H1 (cell line): ENCODE measurements around the gene SPRED1. TPM values are rescaled to one million over a fixed set of nuclear protein-coding genes. Genes with fewer than 3 reads are reported as not detected.

ENCODE experiments used
- CTCF ChIA-PET: fragments of 300-600 bp; sonication (Branson Sonifier 250); formaldehyde crosslinking; loops from one replicate; lab custom pipeline; 2021; ENCODE audit not compliant: partially characterized antibody; lab: Charles Lee
- POLR2A ChIA-PET: fragments of 300-600 bp; sonication (Branson Sonifier 250); formaldehyde crosslinking; loops from one replicate; lab custom pipeline; 2021; ENCODE audit warnings: inconsistent platforms; ENCODE audit not compliant: partially characterized antibody; lab: Charles Lee
- DNase-seq, 2 experiments: peaks; one replicate each; pipeline versions ENCODE4 v3.0.0 to v3.0.0-alpha.2; 2010 to 2022; ENCODE audit warnings: low spot score in 2 of 2, low read depth in 1 of 2, mixed read lengths in 1 of 2
- FAIRE-seq: peaks from 2 replicates; lab custom pipeline; 2011; peaks lifted over from hg19 to GRCh38; lab: Jason Lieb, UNC
- H2AFZ ChIP-seq: 2 replicates; pipeline ENCODE4 v1.8.1; 2012; ENCODE audit warnings: low read length, inconsistent platforms
- H2AK5ac ChIP-seq: 2 replicates; pipeline ENCODE4 v1.6.1; 2013; ENCODE audit warnings: low read depth, low read length
- H2BK120ac ChIP-seq: replicated peaks from 2 replicates; pipeline ENCODE3; 2013; ENCODE audit warnings: low read depth, low read length, inconsistent platforms
- H2BK12ac ChIP-seq: 2 replicates; pipeline ENCODE4 v1.6.1; 2013; ENCODE audit warnings: low read depth, low read length
- H2BK15ac ChIP-seq: 2 replicates; pipeline ENCODE4 v1.6.1; 2013; ENCODE audit warnings: low read length
- H2BK20ac ChIP-seq: 2 replicates; pipeline ENCODE4 v1.6.1; 2013; ENCODE audit warnings: low read length
- H2BK5ac ChIP-seq: 2 replicates; pipeline ENCODE4 v1.6.1; 2013; ENCODE audit warnings: low read depth, low read length
- H3K14ac ChIP-seq: 2 replicates; pipeline ENCODE4 v1.6.1; 2013; ENCODE audit warnings: inconsistent platforms; ENCODE audit not compliant: insufficient read length
- H3K18ac ChIP-seq: 2 replicates; pipeline ENCODE4 v1.6.1; 2013; ENCODE audit warnings: low read length; ENCODE audit errors: extremely low read depth
- H3K23ac ChIP-seq: 2 replicates; pipeline ENCODE4 v1.6.1; 2013; ENCODE audit warnings: inconsistent platforms; ENCODE audit not compliant: insufficient read length
- H3K23me2 ChIP-seq: 2 replicates; pipeline ENCODE4 v1.6.1; 2013; ENCODE audit warnings: low read depth, low read length
- H3K27ac ChIP-seq: 2 replicates; pipeline ENCODE4 v1.6.1; 2011; ENCODE audit warnings: low read depth, low read length, inconsistent platforms
- H3K27me3 ChIP-seq, 4 experiments: replicated peaks in 1 of 4; 1 replicate in 1 of 4; 2 replicates in 3 of 4; pipeline versions ENCODE4 v1.6.1 to v1.8.1; 2011 to 2013; ENCODE audit warnings: low read length in 3 of 4, mild to moderate bottlenecking in 3 of 4, inconsistent platforms in 2 of 4, mixed read lengths in 2 of 4, moderate library complexity in 1 of 4; ENCODE audit not compliant: control insufficient read depth in 3 of 4, insufficient read depth in 3 of 4; ENCODE audit errors: extremely low read depth in 1 of 4
- H3K36me3 ChIP-seq, 4 experiments: 2 replicates each; pipeline versions ENCODE4 v1.6.1 to v1.8.1; 2011 to 2013; ENCODE audit warnings: mild to moderate bottlenecking in 4 of 4, low read length in 3 of 4, moderate library complexity in 2 of 4, control low read depth in 1 of 4, inconsistent platforms in 1 of 4; ENCODE audit not compliant: insufficient read depth in 4 of 4, control insufficient read depth in 2 of 4
- H3K4ac ChIP-seq: replicated peaks from 2 replicates; pipeline ENCODE3; 2013; ENCODE audit warnings: low read length, low read depth, mixed read lengths, inconsistent platforms; ENCODE audit not compliant: insufficient read length
- H3K4me1 ChIP-seq, 4 experiments: replicated peaks in 1 of 4; 1 replicate in 1 of 4; 2 replicates in 3 of 4; pipeline versions ENCODE4 v1.6.1 to v1.8.1; 2011 to 2013; ENCODE audit warnings: low read length in 3 of 4, inconsistent platforms in 2 of 4, mixed read lengths in 1 of 4; ENCODE audit not compliant: insufficient read depth in 4 of 4, control insufficient read depth in 3 of 4
- H3K4me2 ChIP-seq, 2 experiments: 2 replicates each; pipeline versions ENCODE4 v1.6.1 to v1.8.1; 2011 to 2013; ENCODE audit warnings: low read depth in 2 of 2, low read length in 2 of 2, control low read depth in 1 of 2, inconsistent platforms in 1 of 2, mild to moderate bottlenecking in 1 of 2; ENCODE audit not compliant: insufficient read depth in 1 of 2
- H3K4me3 ChIP-seq, 4 experiments: fragments of 200-600, 300-600 bp in 1 of 4; sonication (generic), shearing (Covaris generic), sonication (Bioruptor Twin) in 1 of 4; 2 replicates each; pipeline versions ENCODE4 v1.5.1 to v1.8.1; 2011 to 2016; ENCODE audit warnings: low read length in 4 of 4, low read depth in 3 of 4, control low read depth in 2 of 4, inconsistent platforms in 2 of 4, mild to moderate bottlenecking in 2 of 4, mixed read lengths in 1 of 4, moderate library complexity in 1 of 4; ENCODE audit not compliant: insufficient read depth in 2 of 4; ENCODE audit errors: extremely low read depth in 1 of 4
- H3K56ac ChIP-seq: replicated peaks from 2 replicates; pipeline ENCODE3; 2013; ENCODE audit warnings: low read depth, mild to moderate bottlenecking, mixed read lengths, low read length, inconsistent platforms; ENCODE audit not compliant: insufficient read length
- H3K79me1 ChIP-seq: 2 replicates; pipeline ENCODE4 v1.6.1; 2013; ENCODE audit warnings: low read depth, low read length, control low read depth
- H3K79me2 ChIP-seq, 2 experiments: 2 replicates each; pipeline versions ENCODE4 v1.6.1 to v1.8.1; 2012 to 2013; ENCODE audit warnings: low read length in 2 of 2, mild to moderate bottlenecking in 2 of 2, inconsistent platforms in 1 of 2; ENCODE audit not compliant: insufficient read depth in 2 of 2, control insufficient read depth in 1 of 2
- H3K9ac ChIP-seq, 4 experiments: replicated peaks in 1 of 4; 1 replicate in 1 of 4; 2 replicates in 3 of 4; pipeline versions ENCODE4 v1.6.1 to v1.8.1; 2011 to 2013; ENCODE audit warnings: low read depth in 3 of 4, low read length in 3 of 4, control low read depth in 2 of 4, mild to moderate bottlenecking in 2 of 4, moderate library complexity in 2 of 4, inconsistent platforms in 1 of 4; ENCODE audit errors: extremely low read depth in 1 of 4
- H3K9me3 ChIP-seq, 2 experiments: 2 replicates each; pipeline versions ENCODE4 v1.6.1 to v1.8.1; 2012 to 2013; ENCODE audit warnings: mild to moderate bottlenecking in 2 of 2, moderate library complexity in 2 of 2, control low read depth in 1 of 2, inconsistent platforms in 1 of 2, low read depth in 1 of 2, low read length in 1 of 2, mixed read lengths in 1 of 2; ENCODE audit not compliant: insufficient read depth in 2 of 2
- H4K20me1 ChIP-seq, 2 experiments: replicated peaks in 1 of 2; 2 replicates each; pipeline versions ENCODE3 to v1.8.1; 2011 to 2013; ENCODE audit warnings: inconsistent platforms in 2 of 2, low read length in 2 of 2, mild to moderate bottlenecking in 1 of 2; ENCODE audit not compliant: insufficient read depth in 2 of 2, control insufficient read depth in 1 of 2
- H4K5ac ChIP-seq: 2 replicates; pipeline ENCODE4 v1.6.1; 2013; ENCODE audit warnings: low read length, low read depth, mixed read lengths, inconsistent platforms; ENCODE audit not compliant: insufficient read length
- H4K8ac ChIP-seq: 2 replicates; pipeline ENCODE4 v1.8.0; 2013; ENCODE audit warnings: mild to moderate bottlenecking, moderate library complexity, low read length, inconsistent platforms; ENCODE audit not compliant: insufficient read depth; ENCODE audit errors: extremely low read depth
- H4K91ac ChIP-seq: replicated peaks from 2 replicates; pipeline ENCODE3; 2013; ENCODE audit warnings: low read length, mixed read lengths, inconsistent platforms; ENCODE audit not compliant: insufficient read length
- HDAC6 ChIP-seq: IDR thresholded peaks from one replicate; pipeline ENCODE4 v1.7.1; 2012; ENCODE audit warnings: low read depth, mild to moderate bottlenecking, inconsistent platforms, low read length, moderate library complexity
- SIN3A ChIP-seq, 2 experiments: IDR thresholded peaks in 1 of 2; conservative IDR thresholded peaks in 1 of 2; 2 replicates each; pipeline ENCODE4 v1.6.1; 2011 to 2012; ENCODE audit warnings: low read length in 2 of 2, improper control_type of control experiment in 1 of 2, low read depth in 1 of 2, mild to moderate bottlenecking in 1 of 2
- WGBS, 2 experiments: shearing (Covaris generic) in 1 of 2; methylation state at CpG; one replicate each; pipeline versions ENCODE4 v1.1.6 to v1.1.7; 2013 to 2015; ENCODE audit warnings: low lambda C conversion rate in 2 of 2, mixed read lengths in 2 of 2, inconsistent platforms in 1 of 2, low coverage in 1 of 2, missing lambda C conversion rate in 1 of 2; ENCODE audit not compliant: insufficient replicate concordance in 2 of 2, insufficient coverage in 1 of 2, insufficient read length in 1 of 2; ENCODE audit errors: extremely low coverage in 1 of 2, missing lambda C conversion rate in 1 of 2; 5-methylcytosine and 5-hydroxymethylcytosine counted together
- polyA plus RNA-seq, 7 experiments: library from polyadenylated mRNA; depleted of rRNA in 3 of 7; stranded (reverse) in 5 of 7; unstranded in 2 of 7; fragments of >200 nt in 5 of 7; fragments of 200-250 nt in 2 of 7; gene quantifications; 1 replicate in 5 of 7; 2 replicates in 1 of 7; 4 replicates in 1 of 7; pipeline versions ENCODE4 v1.2.1 to v1.2.3, GENCODE V29; 2011 to 2013; ENCODE audit warnings: missing spikeins in 2 of 7, mixed read lengths in 2 of 7
- total RNA-seq: library from RNA; stranded (reverse); fragmentation: NEBNext Ultra II Directional; extraction: Animal tissue kit (Norgen Biotek cat#: 25700); gene quantifications from 2 replicates; pipeline ENCODE4 v1.2.1, GENCODE V29; 2021

The SPRED1 gene
- total and polyA plus RNA-seq, 2 of the 8 experiments (the other 6 are each of a cell fraction or from before 2014, with no cell fraction given) = 5.5 to 30.3 TPM

DNA sequence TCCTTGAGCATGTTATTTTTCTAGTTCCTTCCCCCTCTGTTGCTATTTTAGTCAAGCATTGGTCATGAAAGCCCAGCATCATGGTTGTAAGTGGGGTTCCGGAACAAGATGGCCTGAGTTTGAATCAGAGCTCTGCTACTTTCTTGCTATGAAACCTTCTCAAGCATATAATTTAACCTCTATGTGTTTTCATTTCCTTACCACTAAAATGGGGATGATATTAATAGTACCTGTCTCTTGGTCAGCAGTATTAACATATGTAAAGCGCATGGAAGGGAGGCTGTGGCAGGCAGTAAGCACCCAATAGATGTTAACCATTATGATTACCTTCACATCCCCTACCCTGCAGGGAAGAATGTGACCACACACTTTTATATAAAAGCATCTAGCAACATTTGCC, 14.3 kb upstream of the SPRED1 start:
- Histone ChIP-seq H3K14ac (no peak overlapping the region), H3K9me3 (no peaks in the 10 kb centered on the region), H2BK20ac (no peak overlapping the region), H3K4me1 (no peaks in the 10 kb centered on the region; a peak in 1 of 7 replicates), H2BK15ac (no peak overlapping the region), H3K4me3 (no peak overlapping the region), H3K18ac (no peak overlapping the region), H2BK5ac (no peak overlapping the region), H3K23ac (no peak overlapping the region), H2BK120ac (no peak overlapping the region), H3K27me3 (no peaks in the 10 kb centered on the region), H4K8ac (no peak overlapping the region), H3K4me2 (no peak overlapping the region), H4K91ac (no peak overlapping the region), H3K56ac (no peak overlapping the region), H4K5ac (no peak overlapping the region), H2BK12ac (no peak overlapping the region), H2AFZ (no peak overlapping the region), H2AK5ac (no peak overlapping the region), H3K9ac (no peak overlapping the region), H3K79me2 (no peaks in the 10 kb centered on the region), H3K79me1 (no peaks in the 10 kb centered on the region), H4K20me1 (no peaks in the 10 kb centered on the region), H3K36me3 (no peaks in the 10 kb centered on the region), H3K23me2 (no peaks in the 10 kb centered on the region), H3K27ac (no peak overlapping the region), H3K4ac (no peak overlapping the region)
- ChIA-PET POLR2A (no interaction called here), CTCF (no interaction called here)
- 84% methylated on average over 2 of the region's 2 CpGs; no CpG with 5 or more reads in 1 of the 2 experiments for WGBS, 2 experiments
- no peak for FAIRE-seq
- DNase-seq = no peak
- TF ChIP-seq SIN3A (conservative IDR thresholded peaks at IDR 0.05 in 1 of 2, IDR thresholded peaks at IDR 0.05 in 1 of 2; ENCODE audit: low read depth in 1 of 2, low read length in 2 of 2) (no peak), HDAC6 (no peak)
